UCSD-AML1 (cell line): ENCODE results near the gene PPFIA4.

Experiments
- DNase-seq: peaks from one replicate; lab custom pipeline; 2025; ENCODE audit not compliant: unreplicated experiment; lab: John Stamatoyannopoulos, UW

The PPFIA4 gene

GRCh38 chr1:203098445-203098844, 72.2 kb downstream of the PPFIA4 start:
- no peak for DNase-seq

DNA sequence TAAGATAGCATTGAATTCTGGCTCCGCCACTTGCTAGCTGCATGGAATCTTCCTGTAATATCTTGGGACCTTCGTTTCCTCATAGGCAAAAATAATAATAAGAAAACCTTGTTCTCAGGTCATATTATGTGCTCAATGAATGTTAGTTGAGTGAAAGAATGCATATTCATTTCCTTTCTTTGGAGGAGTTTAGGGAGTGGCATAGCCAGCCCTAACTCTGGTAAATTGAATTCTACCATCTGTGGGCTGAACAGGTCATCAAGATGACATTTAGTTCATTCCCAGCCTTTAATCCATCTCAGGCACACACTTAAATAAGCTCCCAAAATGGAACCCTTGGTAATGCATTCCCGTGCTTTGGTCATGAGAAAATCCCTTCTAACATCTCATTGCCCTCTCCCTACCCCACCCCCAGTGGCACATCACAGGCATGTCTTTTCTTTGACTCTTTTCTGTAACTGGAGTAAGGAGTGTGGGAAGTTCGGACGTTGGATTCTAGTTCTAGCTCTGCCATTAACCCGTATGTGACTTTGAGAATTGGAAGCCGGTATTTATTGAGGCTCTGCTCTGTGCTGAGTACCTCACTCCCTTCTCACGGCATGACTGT, 72.7 kb downstream of the PPFIA4 start:
- DNase-seq = no peak

- no peak for DNase-seq
Observed at GRCh38 chr1:203099805-203100515, 73.7 kb downstream of the PPFIA4 start.

- DNase-seq = no peak
Observed at GRCh38 chr1:203100516-203100869, 74.2 kb downstream of the PPFIA4 start.

DNA sequence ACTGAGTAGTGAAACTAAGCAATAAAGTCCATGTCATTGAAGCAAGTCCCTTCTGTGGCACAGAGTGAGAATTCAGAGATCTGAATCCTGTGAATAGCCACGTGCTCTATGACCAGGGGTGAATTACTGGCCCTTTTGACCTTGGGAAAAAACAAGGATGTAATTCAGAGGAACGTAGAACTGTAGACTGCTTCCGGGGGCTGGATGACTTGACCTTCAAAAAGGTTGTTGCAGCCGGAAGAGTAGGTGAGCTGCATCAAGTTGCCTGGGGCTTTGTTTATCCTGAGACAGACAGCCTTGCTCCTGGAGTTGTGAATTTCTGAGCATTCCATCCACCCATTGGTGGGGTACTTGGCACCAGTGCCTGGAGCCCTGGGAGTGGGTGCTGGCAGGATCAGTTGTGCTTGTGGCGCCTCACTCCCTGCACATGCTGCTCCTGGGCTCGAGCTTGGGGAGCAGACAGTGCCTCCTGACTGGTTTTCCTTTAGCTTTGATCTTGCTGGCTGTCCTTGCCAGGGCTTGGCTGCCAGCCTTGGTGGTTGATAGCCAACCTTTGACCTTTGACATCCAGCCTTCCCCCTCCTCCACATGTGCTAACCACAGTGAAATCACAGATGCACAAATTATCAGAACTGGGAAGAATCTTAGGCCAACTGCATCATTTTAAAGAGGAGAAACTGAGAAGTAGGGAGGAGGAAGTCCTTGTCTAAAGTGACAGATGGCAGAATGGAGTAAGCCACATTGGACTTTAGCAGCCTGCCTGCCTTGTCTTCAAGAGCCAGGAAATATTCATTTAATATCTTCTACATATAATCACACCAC, 75.7 kb downstream of the PPFIA4 start:
- DNase-seq = no peak

GRCh38 chr1:203103216-203103615, 76.9 kb downstream of the PPFIA4 start:
- no peak for DNase-seq

DNA sequence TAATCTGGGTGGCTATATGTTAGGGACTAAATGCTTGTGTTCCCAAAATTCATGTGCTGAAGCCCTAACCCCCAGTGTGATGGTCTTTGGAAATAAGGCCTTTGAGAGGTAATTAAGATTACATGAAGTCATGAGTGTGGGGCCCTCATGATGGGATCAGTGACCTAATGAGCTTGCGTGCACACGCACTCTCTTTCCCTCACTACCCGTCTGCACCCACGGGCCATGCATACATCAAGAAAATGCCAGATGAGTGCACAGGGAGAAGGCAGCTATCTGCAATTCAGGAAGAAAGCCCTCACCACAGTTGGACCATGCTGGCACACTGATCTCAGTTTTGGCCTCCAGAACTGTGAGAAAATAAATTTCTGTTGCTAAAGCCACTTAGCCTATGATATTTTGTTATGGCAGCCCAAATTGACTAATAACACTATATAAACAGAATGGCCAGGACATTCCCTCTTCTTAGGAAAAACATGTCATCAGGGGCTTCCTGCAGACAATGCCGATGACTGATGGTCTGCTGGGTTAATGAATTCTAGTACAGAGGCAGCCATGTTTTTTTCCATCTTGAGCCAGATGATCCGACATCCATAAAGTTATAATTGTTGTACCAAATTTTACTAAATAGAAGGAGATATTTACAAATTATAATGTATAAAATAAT, 77.7 kb downstream of the PPFIA4 start:
- DNase-seq = no peak

DNA sequence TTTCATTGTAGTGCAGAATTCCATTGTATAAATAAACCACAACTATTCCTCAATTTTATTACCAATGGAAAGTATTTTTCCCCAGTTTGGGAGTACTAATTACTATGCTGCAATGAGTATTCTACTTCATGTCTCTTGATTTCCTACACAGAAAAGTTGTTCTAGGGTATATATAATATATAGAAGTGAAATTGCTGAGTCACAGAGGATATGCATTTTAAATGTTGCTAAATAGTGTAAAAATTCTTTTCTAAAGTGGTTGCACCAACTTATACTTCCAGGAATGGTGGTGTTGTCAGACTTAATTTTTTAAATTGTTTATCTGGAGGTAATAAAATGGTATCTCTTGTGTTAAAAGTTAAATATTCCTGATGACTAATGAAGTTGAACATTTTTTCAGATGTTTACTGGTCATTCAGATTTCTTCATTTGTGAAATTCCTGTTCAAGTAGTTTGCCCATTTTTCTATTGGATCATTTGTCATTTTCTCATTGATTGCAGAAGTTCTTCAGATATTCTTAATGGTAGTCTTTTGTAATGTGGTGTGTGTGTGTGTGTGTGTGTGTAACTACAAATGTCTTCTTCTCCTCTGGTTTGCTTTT, 78.6 kb downstream of the PPFIA4 start:
- no peak for DNase-seq

- no peak for DNase-seq
Observed at GRCh38 chr1:203112475-203112874, 86.2 kb downstream of the PPFIA4 start.

DNA sequence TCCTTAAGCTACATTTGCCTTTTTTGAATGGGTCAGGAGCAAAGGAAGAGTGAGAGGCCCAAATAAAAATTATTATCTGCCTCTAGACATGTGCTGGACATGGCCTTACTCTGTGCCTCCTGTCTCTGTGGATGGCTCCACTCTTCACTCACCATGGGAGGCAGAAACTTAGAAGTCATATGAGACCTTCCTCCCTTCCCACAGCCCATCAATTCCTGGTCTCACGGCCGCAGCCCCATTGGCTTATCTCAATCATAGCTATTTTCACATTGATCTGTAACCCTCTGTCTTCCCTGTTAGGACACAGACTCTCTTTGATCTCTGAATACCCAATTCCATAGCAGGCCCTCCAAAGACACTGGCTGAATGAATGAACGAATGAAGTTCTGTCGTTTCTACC, 87.0 kb downstream of the PPFIA4 start:
- DNase-seq = no peak

- no peak for DNase-seq
Observed at GRCh38 chr1:203114202-203114601, 87.9 kb downstream of the PPFIA4 start.

DNA sequence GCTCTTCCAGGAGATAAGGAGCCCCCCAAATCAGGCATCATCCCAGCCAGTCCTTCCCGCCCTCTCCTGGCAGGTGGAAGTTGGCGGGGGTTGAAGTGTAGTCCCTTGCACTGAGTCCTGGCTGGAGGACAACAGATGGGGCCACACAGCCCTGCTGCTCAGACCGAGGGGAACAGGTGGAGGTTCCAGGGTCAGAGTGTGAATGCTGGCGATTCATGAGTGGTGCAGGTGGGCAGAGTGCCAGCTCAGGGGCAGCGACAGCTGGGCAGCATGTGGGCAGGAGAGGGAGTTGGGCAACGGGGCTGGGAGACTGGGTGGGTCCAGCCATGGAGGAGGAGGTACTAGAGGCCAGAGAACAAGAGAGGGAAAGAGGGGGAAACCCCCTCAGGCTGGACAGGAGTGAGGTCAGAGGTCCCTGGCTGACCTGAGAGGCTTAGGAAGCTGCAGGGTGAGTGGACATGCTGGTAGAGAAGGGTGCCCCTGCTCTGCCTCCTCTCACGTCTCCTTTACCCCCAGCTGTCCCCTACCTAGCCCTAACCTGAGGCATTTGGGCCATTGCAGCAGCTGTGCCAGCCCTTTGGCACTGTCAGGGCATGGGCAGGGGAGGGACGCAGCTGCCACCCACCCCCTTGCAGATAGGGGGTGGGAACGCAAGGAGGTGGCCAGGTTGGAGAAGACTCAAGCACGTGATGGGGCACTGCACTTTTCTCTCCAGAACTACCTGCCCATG, 90.0 kb downstream of the PPFIA4 start:
- no peak for DNase-seq

GRCh38 chr1:203117611-203118575, 91.6 kb downstream of the PPFIA4 start:
- peak; percentile 56 for DNase-seq

DNA sequence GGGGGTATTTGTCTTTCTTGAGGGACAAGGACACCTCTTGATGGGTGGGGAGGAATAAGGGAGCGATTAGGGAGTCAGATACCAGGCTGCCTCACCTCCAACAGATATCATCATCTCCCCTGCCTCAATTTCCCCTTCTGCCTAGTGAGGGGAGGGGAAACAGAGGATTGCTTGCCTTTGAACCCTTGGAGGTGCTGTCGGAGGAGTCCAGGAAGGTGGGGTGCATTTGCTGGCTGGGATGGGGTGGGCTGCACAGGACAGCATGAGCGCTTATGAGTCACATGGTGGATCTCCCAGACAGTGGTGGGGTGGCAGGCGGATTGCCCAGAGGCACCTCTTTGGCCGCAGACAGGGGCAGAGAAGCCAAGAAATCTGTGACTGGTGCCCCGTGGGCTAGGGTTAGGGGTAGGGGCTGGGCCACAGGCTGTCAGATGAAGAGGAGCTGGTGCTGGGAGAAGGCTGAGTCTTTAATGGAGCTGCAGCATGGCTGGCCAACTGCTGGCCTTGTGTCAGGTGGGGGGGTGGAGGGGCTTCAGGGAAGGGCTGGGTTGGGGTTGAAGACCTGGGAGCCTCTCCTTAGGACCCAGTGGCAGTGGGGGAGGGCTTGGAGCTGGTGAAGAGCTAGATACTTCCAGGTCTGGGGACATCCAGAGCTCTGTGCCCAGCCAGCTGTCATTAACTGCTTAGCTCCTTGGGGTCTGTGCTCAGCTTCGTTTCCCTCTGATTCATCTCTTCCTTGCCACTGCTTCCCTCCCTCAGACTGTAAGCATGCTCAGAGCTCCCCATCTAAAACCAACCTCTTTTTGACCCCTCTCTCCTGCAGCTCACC, 94.2 kb downstream of the PPFIA4 start:
- no peak for DNase-seq

DNA sequence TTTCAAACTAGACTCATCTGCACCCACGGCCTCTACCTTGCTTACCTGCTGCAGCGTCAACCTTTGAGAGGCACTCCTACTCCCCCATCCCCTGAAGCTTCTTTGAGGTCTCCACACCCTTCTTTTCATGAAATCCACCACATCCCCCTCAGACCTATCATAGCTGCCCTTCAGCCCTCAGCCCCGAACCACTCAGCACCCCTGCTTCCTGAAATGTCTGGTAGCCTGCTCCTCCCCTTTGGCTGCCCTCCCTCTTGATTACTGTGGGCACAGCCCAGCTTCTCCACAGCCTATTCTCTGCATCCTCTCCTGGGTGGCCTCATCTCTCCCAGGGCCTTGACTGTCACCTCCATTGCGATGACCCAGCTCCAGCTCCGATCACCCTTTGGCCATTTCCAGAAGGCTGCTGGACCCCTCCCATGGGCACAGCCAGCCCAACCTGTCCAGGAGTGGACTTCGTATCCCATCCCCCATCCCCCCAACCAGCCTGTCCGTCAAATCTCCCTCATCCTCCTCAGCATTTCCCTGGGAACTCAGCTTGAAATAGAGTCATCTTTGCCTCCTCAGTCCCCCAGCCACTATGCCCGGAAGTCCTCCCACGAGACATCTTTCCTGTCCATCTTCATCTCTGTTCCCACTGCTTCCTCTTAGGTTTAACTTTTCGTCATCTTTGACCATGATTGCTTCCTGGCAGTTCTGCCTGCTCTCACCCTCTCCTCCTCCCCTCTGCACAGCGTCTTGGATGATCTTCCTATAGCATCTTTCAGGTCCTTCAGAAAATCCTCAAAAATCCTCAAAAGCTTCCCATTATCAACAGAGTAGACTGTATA, 95.1 kb downstream of the PPFIA4 start:
- DNase-seq = peak; percentile 56

GRCh38 chr1:203122159-203122558, 95.9 kb downstream of the PPFIA4 start:
- no peak for DNase-seq

DNA sequence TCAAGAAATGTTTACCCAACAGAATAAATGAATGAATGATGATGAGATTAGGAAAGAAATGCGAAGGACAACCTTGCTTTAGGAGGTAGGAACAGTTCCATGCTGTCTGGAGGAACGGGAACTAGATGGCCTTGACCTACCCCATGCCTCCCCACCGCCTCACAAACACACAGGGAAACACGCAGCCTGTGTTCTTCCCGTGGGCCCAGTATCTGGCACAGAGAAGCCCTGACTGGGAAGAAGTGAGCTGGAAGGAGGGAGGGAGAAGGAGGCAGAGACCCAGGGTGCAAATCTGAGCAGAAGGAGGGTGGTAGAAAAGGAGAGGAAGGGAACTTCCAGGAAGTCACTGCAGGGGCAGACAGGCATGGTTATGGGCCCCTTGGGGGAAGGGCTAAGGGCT, 97.7 kb downstream of the PPFIA4 start:
- no peak for DNase-seq
